ENCODE results near the gene PLXNA4.

DNA sequence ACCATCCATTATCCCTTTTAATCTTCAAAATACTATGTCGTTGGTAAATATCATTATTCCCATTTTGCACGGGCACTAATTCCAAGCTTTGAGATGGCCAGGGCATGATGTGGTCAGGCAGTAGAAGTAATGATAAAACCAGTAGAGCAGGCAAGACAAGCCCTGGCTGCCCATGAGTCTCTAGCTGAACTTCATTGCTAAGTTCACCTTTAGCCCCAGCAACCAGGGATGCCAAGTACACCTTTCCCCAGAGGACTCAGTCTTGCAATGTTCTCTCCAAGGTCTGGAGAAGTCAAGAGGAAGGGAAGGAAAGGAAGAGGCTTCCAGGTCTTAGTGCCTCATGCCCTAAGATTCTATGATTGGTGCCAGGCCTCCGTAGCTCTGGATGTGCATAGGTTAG is 203.2 kb downstream of the PLXNA4 start:
- TF ChIP-seq POLR2AphosphoS5 (IDR thresholded peaks at IDR 0.05; ENCODE audit: low read depth, low read length) (no peak), REST (IDR thresholded peaks at IDR 0.05; ENCODE audit: insufficient read depth in 1 of 2, low read depth in 2 of 2, low read length in 2 of 2) (no peak)
